Gastrocnemius medialis (tissue), 4 donors: ENCODE results near the gene SNAPC4.

Experiments used
- CTCF ChIP-seq, 5 experiments: fragments of 450-650 bp in 3 of 5; fragments of 200-600 bp in 2 of 5; sonication (generic) in 2 of 5; IDR thresholded peaks in 4 of 5; conservative IDR thresholded peaks in 1 of 5; 1 replicate in 4 of 5; 2 replicates in 1 of 5; pipeline ENCODE4 v1.5.1; 2016 to 2019; ENCODE audit warnings: antibody characterized with exemption in 5 of 5, mild to moderate bottlenecking in 3 of 5, moderate library complexity in 3 of 5
- POLR2A ChIP-seq, 2 donors: fragments of 450-650 bp; IDR thresholded peaks; one replicate each; pipeline ENCODE4 v1.6.1; 2017; ENCODE audit warnings: antibody characterized with exemption in 2 of 2, mild to moderate bottlenecking in 2 of 2, moderate library complexity in 2 of 2

GRCh38 chr9:136409557-136410455 is 9.8 kb upstream of the SNAPC4 start:
- no peak for TF ChIP-seq CTCF (IDR thresholded peaks at IDR 0.05 in 4 of 5, conservative IDR thresholded peaks at IDR 0.05 in 1 of 5)
- TF ChIP-seq POLR2A (IDR thresholded peaks at IDR 0.05): no peak
